Measurements from ENCODE around the gene BCR. TPM values are rescaled to one million over a fixed set of nuclear protein-coding genes. Genes with fewer than 3 reads are reported as not detected.

The BCR gene
- total RNA-seq, 2 donors from 2014 or later: 40.3 to 47.4 TPM

GRCh38 chr22:23285734-23286133 lies 105.4 kb downstream of the BCR start:
- intact Hi-C loops (cut with DNase I): no loop called here
- DNase-seq (ENCODE audit: low spot score): no peak

GRCh38 chr22:23286296-23286695 lies 106.0 kb downstream of the BCR start:
- DNase-seq (ENCODE audit: low spot score): no peak
- intact Hi-C loops (cut with DNase I): no loop called here

- intact Hi-C loops (cut with DNase I): no loop called here
- DNase-seq (ENCODE audit: low spot score): no peak
Observed at GRCh38 chr22:23287136-23288095, 107.1 kb downstream of the BCR start.

- peak; percentile 67 for DNase-seq (ENCODE audit: low spot score)
- intact Hi-C loops (cut with DNase I): no loop called here
Observed at GRCh38 chr22:23288301-23289129, 108.2 kb downstream of the BCR start.

GRCh38 chr22:23289130-23289503 lies 108.8 kb downstream of the BCR start:
- peak; percentile 64 for DNase-seq (ENCODE audit: low spot score)
- intact Hi-C loops (cut with DNase I): no loop called here

- DNase-seq (ENCODE audit: low spot score): peak; percentile 87
- intact Hi-C loops (cut with DNase I): no loop called here
Observed at GRCh38 chr22:23289851-23290724, 109.8 kb downstream of the BCR start.

GRCh38 chr22:23291806-23292452 lies 111.6 kb downstream of the BCR start:
- intact Hi-C loops (cut with DNase I): no loop called here
- DNase-seq (ENCODE audit: low spot score): no peak

GRCh38 chr22:23292453-23293350 lies 112.4 kb downstream of the BCR start:
- intact Hi-C loops (cut with DNase I): no loop called here
- no peak for DNase-seq (ENCODE audit: low spot score)

GRCh38 chr22:23293720-23294119 lies 113.4 kb downstream of the BCR start:
- no peak for DNase-seq (ENCODE audit: low spot score)
- intact Hi-C loops (cut with DNase I): no loop called here

- no peak for DNase-seq (ENCODE audit: low spot score)
- intact Hi-C loops (cut with DNase I): no loop called here
Observed at GRCh38 chr22:23294221-23294620, 113.9 kb downstream of the BCR start.

GRCh38 chr22:23300476-23300875 lies 120.2 kb downstream of the BCR start:
- DNase-seq (ENCODE audit: low spot score): no peak
- intact Hi-C loops (cut with DNase I): no loop called here

- intact Hi-C loops (cut with DNase I): no loop called here
- peak; percentile 68 for DNase-seq (ENCODE audit: low spot score)
Observed at GRCh38 chr22:23301591-23301990, 121.3 kb downstream of the BCR start.

GRCh38 chr22:23302171-23303002 lies 122.1 kb downstream of the BCR start:
- DNase-seq (ENCODE audit: low spot score): peak; percentile 76
- intact Hi-C loops (cut with DNase I): no loop called here

- intact Hi-C loops (cut with DNase I): no loop called here
- DNase-seq (ENCODE audit: low spot score): peak; percentile 77
Observed at GRCh38 chr22:23305321-23305910, 125.1 kb downstream of the BCR start.

- intact Hi-C loops (cut with DNase I): no loop called here
- DNase-seq (ENCODE audit: low spot score): peak; percentile 92
Observed at GRCh38 chr22:23305922-23306374, 125.6 kb downstream of the BCR start.

- DNase-seq (ENCODE audit: low spot score): peak; percentile 88
- intact Hi-C loops (cut with DNase I): no loop called here
Observed at GRCh38 chr22:23306438-23306921, 126.2 kb downstream of the BCR start.

Measured in posterior vena cava (tissue), 2 donors.